NCI-H2196 treated with DMSO at 0.1 percent for 48 hours (cell line): Measurements from ENCODE around the gene FRS2.
"Not testable (repeated sequence)": the region's sequence is repeated elsewhere in the genome, so short reads cannot be mapped to it uniquely, and the experiment has no call there.

Experiments
- DNase-seq: peaks from one replicate; lab custom pipeline; 2025; ENCODE audit not compliant: unreplicated experiment; lab: John Stamatoyannopoulos, UW

FRS2 gene

GRCh38 chr12:69470189-69471075 lies at the start of gene FRS2:
TSS of gene FRS2 (plus strand) at chr12:69470388. CDS start at chr12:69569031, 98,643 bp downstream.
- DNase-seq = peak; percentile 96

- no peak for DNase-seq
Observed at GRCh38 chr12:69421548-69421947, 48.6 kb upstream of the FRS2 start.

GRCh38 chr12:69423037-69423905 lies 46.9 kb upstream of the FRS2 start:
- DNase-seq = no peak

- no peak for DNase-seq
Observed at GRCh38 chr12:69425417-69425816, 44.8 kb upstream of the FRS2 start.

- DNase-seq = no peak
Observed at GRCh38 chr12:69428351-69429073, 41.7 kb upstream of the FRS2 start.

GRCh38 chr12:69430942-69431590 lies 39.1 kb upstream of the FRS2 start:
- no peak for DNase-seq

GRCh38 chr12:69431591-69432222 lies 38.5 kb upstream of the FRS2 start:
- DNase-seq = no peak

- DNase-seq = no peak
Observed at GRCh38 chr12:69433653-69434052, 36.5 kb upstream of the FRS2 start.

- DNase-seq = no peak
Observed at GRCh38 chr12:69435644-69436043, 34.5 kb upstream of the FRS2 start.

- no peak for DNase-seq
Observed at GRCh38 chr12:69437073-69437472, 33.1 kb upstream of the FRS2 start.

GRCh38 chr12:69438539-69438938 lies 31.6 kb upstream of the FRS2 start:
- no peak for DNase-seq

GRCh38 chr12:69440016-69440415 lies 30.2 kb upstream of the FRS2 start:
- DNase-seq = no peak

GRCh38 chr12:69440886-69441285 lies 29.3 kb upstream of the FRS2 start:
- no peak for DNase-seq

- no peak for DNase-seq
Observed at GRCh38 chr12:69442894-69443293, 27.3 kb upstream of the FRS2 start.

GRCh38 chr12:69443916-69444315 lies 26.3 kb upstream of the FRS2 start:
- no peak for DNase-seq

GRCh38 chr12:69447892-69448291 lies 22.3 kb upstream of the FRS2 start:
- DNase-seq = no peak

- not testable (repeated sequence) for DNase-seq
Observed at GRCh38 chr12:69452598-69453132, 17.5 kb upstream of the FRS2 start.

- DNase-seq = no peak
Observed at GRCh38 chr12:69456239-69456638, 13.9 kb upstream of the FRS2 start.

- DNase-seq = no peak
Observed at GRCh38 chr12:69457433-69457832, 12.8 kb upstream of the FRS2 start.

GRCh38 chr12:69459477-69459876 lies 10.7 kb upstream of the FRS2 start:
- DNase-seq = no peak
